ENCODE results near the gene ZNF420.

- TF ChIP-seq CTCF (IDR thresholded peaks at IDR 0.05) (no peak), POLR2A (IDR thresholded peaks at IDR 0.05) (no peak), POLR2AphosphoS5 (IDR thresholded peaks at IDR 0.05; ENCODE audit: insufficient read depth in 1 of 2, low read depth in 1 of 2) (no peak)
Observed at GRCh38 chr19:37045140-37045539, 33.1 kb upstream of the ZNF420 start.
